PFSK-1 (cell line): ENCODE measurements around the gene YJU2.

ENCODE experiments used
- FOXP2 ChIP-seq: optimal IDR thresholded peaks from 2 replicates; pipeline ENCODE3; 2011; ENCODE audit warnings: borderline replicate concordance, control low read depth, inconsistent platforms; ENCODE audit not compliant: insufficient read depth; ENCODE audit errors: extremely low read length, extremely low read depth
- POLR2AphosphoS5 ChIP-seq: IDR thresholded peaks from 2 replicates; pipeline ENCODE4 v1.6.1; 2012; ENCODE audit warnings: low read depth, mild to moderate bottlenecking, control low read depth, low read length, moderate library complexity
- REST ChIP-seq, 2 experiments: IDR thresholded peaks; 2 replicates each; pipeline versions ENCODE4 v1.6.1 to v1.8.0; 2011 to 2012; ENCODE audit warnings: low read depth in 2 of 2, low read length in 2 of 2, control low read depth in 1 of 2, inconsistent platforms in 1 of 2, mild to moderate bottlenecking in 1 of 2, moderate library complexity in 1 of 2; ENCODE audit not compliant: insufficient read depth in 1 of 2
- SIN3A ChIP-seq: IDR thresholded peaks from 2 replicates; pipeline ENCODE4 v1.6.1; 2012; ENCODE audit warnings: mild to moderate bottlenecking, low read length, moderate library complexity, borderline replicate concordance; ENCODE audit not compliant: insufficient read depth
- TAF1 ChIP-seq: IDR thresholded peaks from 2 replicates; pipeline ENCODE4 v1.6.1; 2012; ENCODE audit warnings: low read length, control low read depth, borderline replicate concordance; ENCODE audit not compliant: insufficient read depth

Gene YJU2

DNA sequence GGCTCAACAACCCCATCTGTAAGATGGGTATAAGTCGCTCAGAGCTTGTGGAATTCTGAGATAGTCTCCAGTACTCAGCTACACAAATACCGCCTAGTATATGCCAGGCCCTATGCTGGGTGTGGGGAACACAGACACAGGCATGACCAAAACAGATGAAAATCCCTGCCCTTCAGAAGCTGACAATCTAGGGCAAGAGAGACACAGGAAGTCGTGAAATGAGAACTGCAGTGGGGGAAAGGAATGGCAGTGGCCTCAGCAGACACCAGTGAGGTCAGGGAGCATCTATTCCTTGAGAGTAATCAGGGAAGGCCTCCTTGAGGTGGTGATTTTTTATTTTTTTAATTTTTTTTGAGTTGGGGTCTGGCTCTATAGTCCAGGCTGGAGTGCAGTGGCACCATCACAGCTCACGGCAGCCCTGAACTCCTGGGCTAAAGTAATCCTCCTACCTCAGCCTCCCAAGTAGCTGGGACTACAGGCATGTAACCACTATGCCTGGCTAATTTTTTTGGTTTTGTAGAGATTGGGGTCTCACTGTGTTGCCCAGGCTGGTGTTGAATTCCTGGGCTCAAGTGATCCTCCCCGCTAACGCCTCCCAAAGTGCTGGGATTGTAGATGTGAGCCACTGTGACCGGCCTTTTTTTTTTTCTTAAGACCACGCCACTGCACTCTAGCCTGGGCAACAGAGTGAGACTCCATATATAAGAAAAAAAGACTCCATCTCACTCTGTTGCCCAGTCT lies 52.1 kb downstream of the YJU2 start:
- TF ChIP-seq POLR2AphosphoS5 (no peak), SIN3A (no peak), FOXP2 (no peak), REST (IDR thresholded peaks at IDR 0.05; ENCODE audit: insufficient read depth in 1 of 2, low read depth in 2 of 2, low read length in 2 of 2) (no peak), TAF1 (no peak)

DNA sequence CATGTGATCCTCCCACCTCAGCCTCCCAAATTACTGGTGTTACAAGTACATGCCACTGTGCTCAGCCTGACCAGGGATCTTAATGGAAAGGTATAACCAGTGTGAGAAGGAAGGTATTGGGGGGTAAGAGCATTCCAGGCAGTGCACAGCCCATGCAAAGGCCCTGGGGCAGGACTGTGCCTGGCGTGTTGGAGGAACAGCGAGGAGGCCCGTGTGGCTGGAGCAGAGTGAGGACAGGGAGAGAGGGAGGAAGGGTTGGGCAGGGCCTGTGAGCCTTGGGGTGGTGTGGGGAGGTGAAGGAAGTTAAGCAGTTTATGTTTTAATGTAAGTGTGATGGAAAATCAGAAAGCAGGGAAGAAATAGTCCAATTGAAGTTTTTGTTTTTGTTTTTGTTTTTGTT lies 53.7 kb downstream of the YJU2 start:
- no peak for TF ChIP-seq REST (IDR thresholded peaks at IDR 0.05; ENCODE audit: insufficient read depth in 1 of 2, low read depth in 2 of 2, low read length in 2 of 2)
- TF ChIP-seq FOXP2 = no peak
- TF ChIP-seq TAF1 = no peak
- TF ChIP-seq POLR2AphosphoS5 = no peak
- no peak for TF ChIP-seq SIN3A

GRCh38 chr19:4301590-4302242 lies 54.8 kb downstream of the YJU2 start:
- TF ChIP-seq FOXP2 = no peak

- TF ChIP-seq REST (IDR thresholded peaks at IDR 0.05; ENCODE audit: insufficient read depth in 1 of 2, low read depth in 2 of 2, low read length in 2 of 2) = no peak
- no peak for TF ChIP-seq TAF1
- TF ChIP-seq SIN3A = no peak
- TF ChIP-seq POLR2AphosphoS5 = no peak
- TF ChIP-seq FOXP2 = peak; percentile 46
These were observed 55.4 kb downstream of the YJU2 start, which contains the start of gene TMIGD2 for GRCh38 chr19:4302243-4302640. TMIGD2 (minus strand) TSS chr19:4302389; CDS start chr19:4302385, 4 bp downstream.

DNA sequence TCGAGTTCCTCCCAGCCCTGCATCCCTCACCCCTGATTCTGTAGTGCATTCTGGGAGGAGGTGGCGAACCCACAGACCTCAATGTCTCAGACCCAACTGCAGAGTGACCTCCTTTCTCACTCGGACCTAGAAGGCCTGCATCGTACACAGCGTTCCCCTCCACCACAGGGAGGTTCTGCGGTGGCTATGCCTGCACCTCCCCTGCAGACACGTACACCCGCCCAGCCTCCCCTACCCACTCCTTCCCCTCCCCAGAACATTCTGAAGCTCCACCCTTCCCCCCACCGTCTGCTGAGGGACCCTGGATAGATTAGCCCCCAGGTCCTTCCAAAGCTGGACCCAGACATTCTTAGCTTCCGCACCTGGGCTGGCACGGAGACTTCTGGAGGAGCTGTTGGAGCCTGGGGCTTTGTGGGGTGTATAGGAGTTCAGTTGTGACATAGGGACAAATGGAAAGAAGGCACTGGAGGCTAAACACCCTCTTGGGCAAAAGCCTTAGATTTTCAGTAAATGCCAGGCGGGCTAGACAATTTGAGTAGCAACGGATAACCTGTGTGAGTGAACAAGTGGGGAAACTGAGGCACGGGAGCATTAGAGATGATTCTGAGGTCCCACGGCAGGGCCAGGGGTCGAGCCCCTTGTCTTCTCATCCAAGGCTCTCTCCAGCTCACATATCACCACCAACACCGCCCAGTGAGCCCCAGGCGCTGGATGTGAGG lies 57.1 kb downstream of the YJU2 start:
- TF ChIP-seq REST (IDR thresholded peaks at IDR 0.05; ENCODE audit: insufficient read depth in 1 of 2, low read depth in 2 of 2, low read length in 2 of 2) (no peak), FOXP2 (no peak), SIN3A (no peak), POLR2AphosphoS5 (no peak), TAF1 (no peak)
